22Rv1 (cell line): ENCODE results near the gene EFNA3.

Source experiments
- CTCF ChIP-seq: fragments of 450-650 bp; IDR thresholded peaks from 2 replicates; pipeline ENCODE4 v1.5.1; 2017; ENCODE audit warnings: mild to moderate bottlenecking
- ZFX ChIP-seq: fragments of 450-650 bp; IDR thresholded peaks from 2 replicates; pipeline ENCODE4 v1.6.1; 2017; ENCODE audit warnings: antibody characterized with exemption, borderline replicate concordance

- TF ChIP-seq CTCF (no peak), ZFX (no peak)
Measured at GRCh38 chr1:155057788-155058211, 20.8 kb upstream of the EFNA3 start.
